Measurements from ENCODE around the gene FOXF2. TPM values are rescaled to one million over a fixed set of nuclear protein-coding genes. Genes with fewer than 3 reads are reported as not detected.

Gene FOXF2
- total RNA-seq, 4 donors from 2014 or later, result 41.7 to 154 (median 91.9) TPM

DNA sequence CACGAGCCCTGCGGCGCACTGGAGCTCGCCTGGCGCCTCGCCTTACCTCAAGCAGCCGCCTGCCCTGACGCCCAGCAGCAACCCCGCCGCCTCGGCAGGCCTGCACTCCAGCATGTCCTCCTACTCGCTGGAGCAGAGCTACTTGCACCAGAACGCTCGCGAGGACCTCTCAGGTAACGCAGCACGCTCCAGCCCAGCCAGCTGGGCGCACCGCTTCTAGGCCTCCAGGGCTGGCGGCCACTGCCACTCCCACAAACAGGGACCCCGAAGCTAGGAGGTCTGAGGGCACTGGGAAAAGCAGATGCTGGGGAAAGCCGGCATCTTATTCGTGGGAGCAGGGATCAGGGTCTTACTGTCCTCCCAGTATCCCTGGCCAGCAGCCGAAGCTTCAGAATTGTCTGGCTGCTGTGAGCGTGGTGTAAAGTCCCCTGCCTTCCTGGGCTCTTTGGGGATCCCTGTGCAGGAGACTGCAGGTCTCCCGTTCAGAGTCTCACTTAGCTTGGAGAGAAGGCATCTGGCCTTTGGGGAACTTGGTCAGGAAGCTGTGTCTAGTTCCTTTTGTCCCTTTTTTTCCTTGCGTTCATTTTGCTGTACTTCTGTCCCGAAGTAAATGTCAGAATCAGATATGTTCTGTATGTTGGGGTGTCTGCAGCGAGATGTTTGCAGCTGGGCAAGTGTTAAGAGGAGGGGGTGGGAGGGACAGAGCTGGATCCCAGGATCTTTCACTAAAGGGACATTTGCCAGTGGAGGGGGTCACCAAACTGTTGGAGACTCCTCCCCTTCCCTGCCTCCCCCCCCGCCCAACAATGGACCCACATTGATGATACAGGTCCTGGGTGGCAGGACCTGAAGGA, 1.8 kb downstream of the FOXF2 start:
- H3K36me3 ChIP-seq, result peaks cover 0 to 15% of the 10 kb centered on the region in 2 donors
- TF ChIP-seq, protein P1, sequence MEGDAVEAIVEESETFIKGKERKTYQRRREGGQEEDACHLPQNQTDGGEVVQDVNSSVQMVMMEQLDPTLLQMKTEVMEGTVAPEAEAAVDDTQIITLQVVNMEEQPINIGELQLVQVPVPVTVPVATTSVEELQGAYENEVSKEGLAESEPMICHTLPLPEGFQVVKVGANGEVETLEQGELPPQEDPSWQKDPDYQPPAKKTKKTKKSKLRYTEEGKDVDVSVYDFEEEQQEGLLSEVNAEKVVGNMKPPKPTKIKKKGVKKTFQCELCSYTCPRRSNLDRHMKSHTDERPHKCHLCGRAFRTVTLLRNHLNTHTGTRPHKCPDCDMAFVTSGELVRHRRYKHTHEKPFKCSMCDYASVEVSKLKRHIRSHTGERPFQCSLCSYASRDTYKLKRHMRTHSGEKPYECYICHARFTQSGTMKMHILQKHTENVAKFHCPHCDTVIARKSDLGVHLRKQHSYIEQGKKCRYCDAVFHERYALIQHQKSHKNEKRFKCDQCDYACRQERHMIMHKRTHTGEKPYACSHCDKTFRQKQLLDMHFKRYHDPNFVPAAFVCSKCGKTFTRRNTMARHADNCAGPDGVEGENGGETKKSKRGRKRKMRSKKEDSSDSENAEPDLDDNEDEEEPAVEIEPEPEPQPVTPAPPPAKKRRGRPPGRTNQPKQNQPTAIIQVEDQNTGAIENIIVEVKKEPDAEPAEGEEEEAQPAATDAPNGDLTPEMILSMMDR (IDR thresholded peaks at IDR 0.05), result no peak
- TF ChIP-seq POLR2A (IDR thresholded peaks at IDR 0.05), result peak in 1 of 2 donors; percentile 17
- no peak for TF ChIP-seq EP300 (IDR thresholded peaks at IDR 0.05)
- H3K27ac ChIP-seq, result peak overlapping the region; percentile 71 to 97 (median 94)
- H3K4me3 ChIP-seq, result peak overlapping the region; percentile 85 to 90
- H3K4me1 ChIP-seq, result peaks cover 0 to 79% (median 5%) of the 10 kb centered on the region in 3 donors
- WGBS, 2 donors (ENCODE audit: low coverage in 1 of 2), result 0 to 15% methylated on average over 5 to 6 of the region's 30 CpGs
- H3K27me3 ChIP-seq, result peaks cover 56% of the 10 kb centered on the region
- no peak for ATAC-seq
- no peaks in the 10 kb centered on the region for H3K9me3 ChIP-seq

DNA sequence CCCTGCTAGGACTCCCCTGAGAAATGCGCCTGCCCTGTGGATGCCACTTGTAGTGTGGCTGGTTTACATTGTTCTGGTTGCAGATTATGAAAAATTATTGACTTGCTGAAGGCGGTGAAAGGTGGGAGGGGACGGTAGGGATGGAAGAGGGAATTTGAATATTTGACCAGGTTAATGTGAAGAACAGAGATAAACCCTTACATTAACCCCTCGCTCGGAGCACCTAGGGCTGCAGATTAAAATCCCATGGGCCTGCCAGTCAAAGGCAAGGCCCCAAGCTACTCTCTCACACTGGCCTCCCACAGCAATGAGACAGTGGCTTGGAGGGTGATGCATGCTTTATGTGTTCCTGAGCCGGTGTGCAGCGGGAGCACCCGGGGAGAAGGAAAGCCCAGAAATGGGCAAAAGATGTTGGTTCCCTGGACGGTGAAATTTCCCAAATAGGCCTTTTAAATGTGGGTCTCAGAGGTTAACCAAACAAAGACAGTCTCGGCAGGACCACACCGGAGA, 2.5 kb downstream of the FOXF2 start:
- H3K27me3 ChIP-seq, result peaks cover 58% of the 10 kb centered on the region
- H3K4me3 ChIP-seq, result peak overlapping the region; percentile 85 to 90
- H3K36me3 ChIP-seq, result peaks cover 0 to 15% of the 10 kb centered on the region in 2 donors
- WGBS, 2 donors (ENCODE audit: low coverage in 1 of 2), result 13 to 15% methylated on average over 6 to 11 of the region's 11 CpGs
- H3K9me3 ChIP-seq, result no peaks in the 10 kb centered on the region
- H3K27ac ChIP-seq, result peak overlapping the region; percentile 71 to 97 (median 94)
- H3K4me1 ChIP-seq, result peaks cover 0 to 78% (median 8%) of the 10 kb centered on the region in 3 donors
- no peak for ATAC-seq
- TF ChIP-seq POLR2A (IDR thresholded peaks at IDR 0.05), result peak in 1 of 2 donors; percentile 25
- TF ChIP-seq POLR2AphosphoS5 (IDR thresholded peaks at IDR 0.05), result peak; percentile 39
- no peak for TF ChIP-seq EP300 (IDR thresholded peaks at IDR 0.05)

DNA sequence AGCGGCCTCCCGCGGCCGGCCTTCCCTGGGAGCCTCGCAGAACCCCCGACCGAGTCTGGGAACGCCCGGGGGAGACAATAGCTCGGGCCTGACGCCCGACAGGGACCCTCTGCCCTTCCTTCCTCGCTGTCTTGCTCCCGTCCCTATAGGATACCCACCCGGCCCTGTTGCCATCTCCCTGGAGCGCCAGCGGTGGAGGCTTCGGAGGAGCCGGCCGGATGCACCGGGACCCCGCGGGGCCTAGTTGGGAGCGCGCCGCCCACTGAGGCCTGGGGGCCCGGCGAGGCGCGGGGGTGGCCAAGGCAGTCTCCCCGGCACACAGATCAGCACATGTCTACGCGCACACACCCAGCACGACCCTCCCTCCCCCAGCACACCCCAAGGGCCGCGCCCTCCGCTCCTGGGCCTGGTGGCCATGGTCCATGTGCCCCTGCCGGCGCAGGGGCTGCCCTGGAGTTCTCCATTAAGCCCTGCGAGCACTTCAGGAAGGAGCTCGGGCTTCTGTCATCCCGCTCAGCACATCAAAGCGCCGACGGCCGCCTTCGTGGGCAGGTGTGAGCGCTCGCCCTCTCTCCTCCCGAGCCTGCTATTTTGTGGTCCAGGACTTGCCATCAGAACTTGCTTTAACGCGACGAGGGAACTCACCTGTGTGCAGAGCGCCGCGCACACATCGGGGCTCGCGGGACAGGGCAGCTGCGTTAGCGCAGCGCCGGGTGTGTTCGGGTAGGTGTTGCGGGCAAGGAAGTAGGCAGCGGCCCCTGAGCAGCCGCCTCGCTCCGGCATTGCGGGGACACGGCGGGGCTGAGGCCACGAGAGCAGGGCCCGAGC, 3.7 kb downstream of the FOXF2 start:
- 0 to 53% methylated on average over 1 to 3 of the region's 74 CpGs for WGBS, 2 donors (ENCODE audit: low coverage in 1 of 2)
- H3K9me3 ChIP-seq, result no peaks in the 10 kb centered on the region
- H3K4me1 ChIP-seq, result peaks cover 0 to 78% (median 8%) of the 10 kb centered on the region in 3 donors
- peaks cover 58% of the 10 kb centered on the region for H3K27me3 ChIP-seq
- peaks cover 0 to 15% of the 10 kb centered on the region in 2 donors for H3K36me3 ChIP-seq
- H3K4me3 ChIP-seq, result peak overlapping the region; percentile 85 to 90
- ATAC-seq, result no peak
- TF ChIP-seq POLR2AphosphoS5 (IDR thresholded peaks at IDR 0.05) (no peak), POLR2A (IDR thresholded peaks at IDR 0.05) (peak; percentile 11), EP300 (IDR thresholded peaks at IDR 0.05) (no peak)
- TF ChIP-seq, protein P1 (IDR thresholded peaks at IDR 0.05), result no peak
- peak overlapping the region; percentile 71 to 97 (median 94) for H3K27ac ChIP-seq

DNA sequence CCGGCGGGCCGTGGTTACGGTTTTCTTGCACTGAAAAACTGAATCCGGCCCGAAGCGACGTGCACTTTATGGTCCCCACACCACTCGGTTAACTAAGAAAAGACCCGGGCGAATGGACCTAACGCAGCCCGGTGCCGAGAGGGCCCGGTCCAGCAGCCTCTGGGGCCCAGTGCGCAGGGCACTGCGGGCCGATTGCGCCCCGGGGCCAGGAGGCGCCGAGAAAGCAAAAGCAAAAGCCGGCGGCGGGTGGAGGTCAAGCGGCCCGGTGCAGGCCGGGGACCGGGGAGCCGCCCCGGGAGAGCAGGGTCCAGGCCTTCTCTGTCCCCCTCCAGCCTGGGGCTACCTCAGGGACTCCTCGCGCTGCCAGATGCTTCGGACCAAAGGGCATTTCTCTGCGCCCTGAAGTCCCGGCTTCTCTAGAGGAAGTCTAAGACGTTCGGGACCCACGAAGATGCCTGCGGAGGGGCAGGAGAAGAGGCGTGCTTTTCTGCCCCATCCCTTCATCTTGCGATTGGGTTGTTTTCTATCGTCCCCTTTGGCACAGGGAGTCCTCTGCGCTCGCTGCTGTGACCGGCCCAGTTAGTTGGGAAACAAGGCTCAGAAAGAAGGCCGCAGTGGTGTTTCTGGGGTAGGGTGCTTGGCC, 4.4 kb downstream of the FOXF2 start:
- Histone ChIP-seq H3K9me3 (no peaks in the 10 kb centered on the region), H3K27me3 (peaks cover 57% of the 10 kb centered on the region), H3K4me3 (peak overlapping the region; percentile 85 to 90), H3K4me1 (peaks cover 0 to 79% (median 8%) of the 10 kb centered on the region in 3 donors), H3K36me3 (peaks cover 0 to 15% of the 10 kb centered on the region in 2 donors), H3K27ac (peak overlapping the region; percentile 71 to 97 (median 94))
- no peak for ATAC-seq
- TF ChIP-seq POLR2AphosphoS5 (IDR thresholded peaks at IDR 0.05) (no peak), POLR2A (IDR thresholded peaks at IDR 0.05) (no peak)
- WGBS, 2 donors (ENCODE audit: low coverage in 1 of 2), result 14 to 52% methylated on average over 20 to 24 of the region's 47 CpGs

DNA sequence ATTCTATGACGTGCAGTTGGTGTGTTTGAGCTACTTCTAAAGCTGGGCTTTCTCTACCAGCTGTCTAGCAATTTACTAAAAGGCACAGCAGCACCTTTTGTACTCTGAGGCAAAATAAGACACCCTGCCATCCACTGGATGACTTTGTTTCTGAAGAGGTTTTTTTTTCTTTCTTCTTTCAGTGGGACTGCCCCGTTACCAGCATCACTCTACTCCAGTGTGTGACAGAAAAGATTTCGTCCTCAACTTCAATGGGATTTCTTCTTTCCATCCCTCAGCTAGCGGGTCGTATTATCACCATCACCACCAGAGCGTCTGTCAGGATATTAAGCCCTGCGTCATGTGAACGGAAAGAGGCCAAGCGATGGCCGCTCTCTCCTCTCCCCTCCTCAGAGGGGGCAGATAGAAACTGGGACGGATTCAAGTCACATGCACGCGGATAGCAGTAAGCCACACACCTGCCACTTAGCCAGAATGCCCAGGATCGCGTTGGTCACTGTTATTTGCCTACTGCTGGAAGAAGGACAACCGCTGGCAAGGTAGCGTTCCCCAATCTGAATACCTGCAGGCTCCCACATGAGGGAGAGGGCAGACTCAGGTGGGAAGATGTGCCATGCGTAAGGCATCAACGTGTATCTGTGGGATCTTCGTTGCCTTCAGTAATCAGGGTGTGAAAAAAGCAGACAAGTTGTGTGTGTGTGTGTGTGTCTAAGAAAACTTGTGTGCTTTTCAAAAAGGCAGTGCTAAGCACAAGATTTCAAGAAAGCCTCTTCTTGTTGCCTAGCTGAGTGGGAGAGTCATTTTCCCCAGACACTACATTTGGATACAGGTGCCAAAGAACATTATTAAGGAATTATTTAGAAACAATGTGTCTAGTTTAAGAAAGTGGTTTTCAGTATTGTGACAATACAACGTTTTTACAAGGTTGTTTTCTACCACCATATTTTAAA, 5.4 kb downstream of the FOXF2 start:
- WGBS, 2 donors (ENCODE audit: low coverage in 1 of 2), result 31 to 41% methylated on average over 7 to 19 of the region's 21 CpGs
- peak overlapping the region; percentile 71 to 97 (median 94) for H3K27ac ChIP-seq
- no peak for ATAC-seq
- no peaks in the 10 kb centered on the region for H3K9me3 ChIP-seq
- peak overlapping the region; percentile 85 to 90 for H3K4me3 ChIP-seq
- peaks cover 0 to 15% of the 10 kb centered on the region in 2 donors for H3K36me3 ChIP-seq
- TF ChIP-seq POLR2AphosphoS5 (IDR thresholded peaks at IDR 0.05) (peak; percentile 34), POLR2A (IDR thresholded peaks at IDR 0.05) (peak in 1 of 2 donors; percentile 40), EP300 (IDR thresholded peaks at IDR 0.05) (no peak)
- TF ChIP-seq, protein P1 (IDR thresholded peaks at IDR 0.05), result no peak
- peaks cover 0 to 83% (median 8%) of the 10 kb centered on the region in 3 donors for H3K4me1 ChIP-seq
- peaks cover 49% of the 10 kb centered on the region for H3K27me3 ChIP-seq
